Fibroblast of upper back skin (primary cell): ENCODE results near the gene USH2A.

Source experiments
- DNase-seq: peaks from one replicate; pipeline ENCODE4 v3.0.0-alpha.2; 2013

The USH2A gene

GRCh38 chr1:216113181-216113580, 310.1 kb downstream of the USH2A start:
- peak; percentile 34 for DNase-seq

- no peak for DNase-seq
Measured at GRCh38 chr1:216111842-216112241, 311.4 kb downstream of the USH2A start.

GRCh38 chr1:216095400-216095799, 327.8 kb downstream of the USH2A start:
- no peak for DNase-seq

GRCh38 chr1:216090556-216090955, 332.7 kb downstream of the USH2A start:
- no peak for DNase-seq

- DNase-seq: no peak
Measured at GRCh38 chr1:216086678-216087077, 336.6 kb downstream of the USH2A start.

- no peak for DNase-seq
Measured at GRCh38 chr1:216081445-216081844, 341.8 kb downstream of the USH2A start.

- DNase-seq: no peak
Measured at GRCh38 chr1:216076751-216077150, 346.5 kb downstream of the USH2A start.

GRCh38 chr1:216075339-216075738, 347.9 kb downstream of the USH2A start:
- DNase-seq: peak; percentile 61

GRCh38 chr1:216073793-216074595, 349.3 kb downstream of the USH2A start:
- no peak for DNase-seq

GRCh38 chr1:216071262-216071661, 352.0 kb downstream of the USH2A start:
- no peak for DNase-seq

GRCh38 chr1:216064643-216065042, 358.6 kb downstream of the USH2A start:
- peak; percentile 19 for DNase-seq

GRCh38 chr1:216057947-216058346, 365.3 kb downstream of the USH2A start:
- no peak for DNase-seq

GRCh38 chr1:216057063-216057462, 366.2 kb downstream of the USH2A start:
- no peak for DNase-seq

GRCh38 chr1:216055004-216055403, 368.2 kb downstream of the USH2A start:
- no peak for DNase-seq

GRCh38 chr1:216054600-216054999, 368.6 kb downstream of the USH2A start:
- DNase-seq: no peak

GRCh38 chr1:216051071-216051470, 372.2 kb downstream of the USH2A start:
- DNase-seq: no peak

- DNase-seq: no peak
Measured at GRCh38 chr1:216049741-216050430, 373.4 kb downstream of the USH2A start.

GRCh38 chr1:216047811-216048572, 375.3 kb downstream of the USH2A start:
- DNase-seq: peak; percentile 32

GRCh38 chr1:216046336-216046735, 376.9 kb downstream of the USH2A start:
- peak; percentile 51 for DNase-seq

- peak; percentile 96 for DNase-seq
Measured at GRCh38 chr1:216045400-216045799, 377.8 kb downstream of the USH2A start.

- DNase-seq: peak; percentile 6
Measured at GRCh38 chr1:216044538-216044937, 378.7 kb downstream of the USH2A start.

GRCh38 chr1:216034506-216034905, 388.7 kb downstream of the USH2A start:
- DNase-seq: peak; percentile 45

- peak; percentile 25 for DNase-seq
Measured at GRCh38 chr1:216032961-216033614, 390.2 kb downstream of the USH2A start.
